DMS153 treated with DMSO at 0.1 percent for 48 hours (cell line): ENCODE measurements around the gene PRPSAP1.
A peak's percentile ranks its signal among the peaks of the same experiment; 100 is the strongest.
"Not testable (repeated sequence)": the region's sequence is repeated elsewhere in the genome, so short reads cannot be mapped to it uniquely, and the experiment has no call there.

Experiments used
- DNase-seq: peaks from one replicate; lab custom pipeline; 2025; ENCODE audit not compliant: unreplicated experiment; lab: John Stamatoyannopoulos, UW

Gene PRPSAP1

DNA sequence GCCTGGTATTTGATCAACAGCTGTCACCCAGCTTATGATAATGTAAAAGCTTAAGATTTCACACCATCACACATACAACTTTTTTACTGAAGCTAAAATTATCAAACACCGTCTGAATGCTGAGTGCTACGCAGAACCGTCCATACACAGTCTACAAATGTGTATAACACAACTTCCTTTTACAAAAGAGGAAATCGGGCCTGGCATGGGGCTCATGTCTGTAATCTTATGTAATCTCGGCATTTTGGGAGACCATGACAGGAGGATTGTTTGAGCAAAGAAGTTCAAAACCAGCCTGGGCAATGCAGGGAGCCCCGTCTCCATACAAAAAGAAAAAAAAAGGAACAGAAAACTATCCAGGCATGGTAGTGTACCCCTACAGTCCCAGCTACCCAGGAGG, 26.0 kb downstream of the PRPSAP1 start:
- no peak for DNase-seq

DNA sequence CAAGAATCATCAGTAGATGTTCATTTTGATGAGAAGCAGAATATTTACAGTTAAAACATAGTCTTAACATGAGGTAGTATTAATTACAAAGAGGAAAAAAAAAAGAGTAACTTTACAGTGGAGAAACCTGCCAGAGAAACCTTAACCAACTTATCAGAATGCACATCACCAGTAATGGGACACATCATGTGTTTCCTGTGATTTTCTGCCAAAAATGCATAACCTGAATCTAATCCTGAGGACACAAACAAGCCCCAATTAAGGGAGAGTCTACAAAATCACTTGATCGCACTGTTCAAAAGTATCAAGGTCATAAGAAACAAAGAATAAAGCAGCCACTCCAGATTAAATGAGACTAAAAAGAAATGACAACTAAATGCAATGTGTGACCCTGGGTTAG, 27.4 kb downstream of the PRPSAP1 start:
- DNase-seq, result no peak

DNA sequence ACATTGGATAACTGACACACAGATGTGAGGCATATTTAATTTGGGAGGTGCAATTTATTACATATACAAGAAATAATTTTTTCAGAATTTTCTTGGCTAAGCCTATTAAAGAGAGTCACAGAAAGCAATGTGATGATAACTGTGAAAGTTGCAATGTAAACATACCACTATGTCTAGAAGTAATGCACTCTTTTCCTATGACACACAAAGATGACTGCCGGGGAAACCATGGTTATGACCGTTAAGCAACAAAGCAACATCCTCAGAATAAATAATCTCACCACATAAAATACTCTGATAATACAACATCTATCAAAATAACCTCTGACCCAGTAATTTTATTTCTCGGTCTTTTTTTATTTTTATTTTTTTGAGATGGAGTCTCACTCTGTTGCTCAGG, 35.1 kb downstream of the PRPSAP1 start:
- no peak for DNase-seq

DNA sequence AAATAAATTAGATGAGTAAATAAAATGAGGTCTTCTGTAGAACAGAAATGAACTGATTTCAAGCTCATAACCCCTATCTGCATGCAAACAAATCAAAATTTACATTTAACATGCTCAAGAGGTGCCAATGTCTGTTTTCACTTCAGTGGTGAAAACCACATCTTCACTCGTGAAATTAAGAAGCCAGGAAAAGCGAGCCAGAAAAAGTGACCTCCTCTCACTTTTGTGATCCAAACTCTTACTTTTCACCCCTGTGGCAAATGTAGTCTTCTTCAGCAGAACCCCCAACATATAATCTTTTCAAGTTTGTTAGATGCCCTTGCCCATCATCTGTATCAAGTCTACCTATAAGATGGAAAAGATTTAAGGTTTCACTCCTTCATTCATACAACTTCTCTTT, 36.2 kb downstream of the PRPSAP1 start:
- no peak for DNase-seq

DNA sequence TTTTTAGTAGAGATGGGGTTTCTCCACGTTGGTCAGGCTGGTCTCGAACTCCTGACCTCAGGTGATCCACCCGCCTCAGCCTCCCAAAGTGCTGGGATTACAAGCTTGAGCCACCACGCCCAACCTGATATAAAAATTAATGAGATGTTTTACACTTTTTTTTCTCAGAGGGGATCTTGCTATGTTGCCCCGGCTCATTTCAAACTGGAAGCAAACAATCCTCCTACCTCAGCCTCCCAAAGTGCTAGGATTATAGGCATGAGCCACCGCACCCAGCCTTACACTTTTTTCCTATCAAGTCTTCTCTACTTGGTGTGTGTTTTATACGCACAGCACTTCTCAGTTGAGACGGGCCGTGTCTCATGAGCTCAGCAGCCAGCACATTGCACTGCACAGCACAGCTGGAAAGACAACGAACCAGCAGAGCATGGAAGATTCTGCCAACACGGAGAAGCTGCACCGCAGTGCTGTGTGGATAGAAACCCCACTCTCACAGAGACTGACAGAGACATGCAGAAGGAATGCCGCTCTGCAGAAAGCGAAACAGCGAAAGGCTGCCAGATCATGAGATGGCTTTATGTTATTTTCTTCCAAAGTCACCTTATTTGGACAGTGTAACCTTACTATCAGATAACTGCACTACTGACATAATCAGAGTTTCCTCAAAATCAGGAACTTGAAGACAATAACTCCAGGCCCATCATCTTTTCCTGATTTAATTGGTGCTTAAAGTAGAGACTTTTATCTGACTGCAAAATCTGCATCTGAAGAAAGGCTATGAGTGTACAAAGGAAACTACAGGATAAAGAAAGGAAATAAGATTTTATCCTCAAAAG, 39.1 kb downstream of the PRPSAP1 start:
- DNase-seq, result no peak

DNA sequence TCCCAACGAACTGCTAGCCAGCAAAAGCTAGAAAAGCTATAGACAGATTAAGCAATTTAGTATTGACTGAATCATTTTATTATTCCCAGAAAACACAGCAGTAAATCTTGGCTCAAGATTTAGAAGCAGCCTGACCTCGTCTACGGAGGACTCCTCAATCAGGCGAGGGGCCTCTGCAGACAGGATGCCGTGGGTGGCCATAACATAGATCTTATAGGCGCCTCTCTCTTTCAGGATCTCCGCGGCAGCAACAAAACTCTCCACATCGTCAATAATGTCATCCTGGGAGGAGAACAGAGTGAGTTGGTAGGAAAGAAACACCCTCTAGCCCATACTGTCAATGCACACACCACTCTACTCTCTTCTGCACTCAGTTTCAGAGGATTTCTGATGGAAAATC, 41.0 kb downstream of the PRPSAP1 start:
- no peak for DNase-seq

DNA sequence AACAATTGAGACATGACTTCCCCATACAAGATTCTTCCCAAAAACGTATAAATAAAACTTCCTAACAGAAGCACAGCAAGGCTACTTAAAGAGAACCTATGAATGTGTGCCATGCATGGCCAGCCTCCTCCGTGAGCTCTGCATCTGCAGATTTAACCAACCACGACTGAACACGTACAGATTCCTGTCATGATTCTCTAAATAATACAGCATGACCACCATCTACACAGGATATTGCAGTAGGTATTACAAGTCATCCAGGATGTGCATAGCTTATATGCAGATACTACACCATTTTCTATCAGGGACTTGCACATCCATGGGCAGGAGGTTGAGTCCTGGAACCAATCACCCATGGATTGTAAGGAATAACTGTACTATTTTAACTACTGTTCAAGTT, 44.3 kb downstream of the PRPSAP1 start:
- no peak for DNase-seq

DNA sequence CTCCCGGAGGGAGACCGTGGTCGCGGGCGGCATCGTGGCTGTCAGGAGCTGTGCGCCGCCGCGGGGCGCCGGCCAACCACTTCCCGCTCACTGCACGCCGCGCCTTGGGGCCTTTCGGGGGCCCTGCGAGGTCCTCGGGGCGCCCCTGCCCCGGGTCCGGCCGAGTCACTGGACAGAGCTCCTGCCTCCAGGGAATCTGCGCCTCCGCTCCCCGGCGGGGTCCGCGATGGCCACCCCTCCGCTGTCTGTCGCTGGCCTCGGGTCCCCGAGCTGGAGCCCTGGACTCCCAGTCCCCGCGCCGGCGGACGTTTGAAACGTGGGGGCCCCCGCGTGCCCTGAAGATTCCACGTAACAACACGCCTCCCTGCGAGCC, 45.8 kb downstream of the PRPSAP1 start, which contains the start of gene QRICH2:
Gene QRICH2 (minus strand): TSS at position 311 of the 373 bp plus-strand sequence. CDS start 278 bp downstream, at position 33.
- DNase-seq, result no peak

DNA sequence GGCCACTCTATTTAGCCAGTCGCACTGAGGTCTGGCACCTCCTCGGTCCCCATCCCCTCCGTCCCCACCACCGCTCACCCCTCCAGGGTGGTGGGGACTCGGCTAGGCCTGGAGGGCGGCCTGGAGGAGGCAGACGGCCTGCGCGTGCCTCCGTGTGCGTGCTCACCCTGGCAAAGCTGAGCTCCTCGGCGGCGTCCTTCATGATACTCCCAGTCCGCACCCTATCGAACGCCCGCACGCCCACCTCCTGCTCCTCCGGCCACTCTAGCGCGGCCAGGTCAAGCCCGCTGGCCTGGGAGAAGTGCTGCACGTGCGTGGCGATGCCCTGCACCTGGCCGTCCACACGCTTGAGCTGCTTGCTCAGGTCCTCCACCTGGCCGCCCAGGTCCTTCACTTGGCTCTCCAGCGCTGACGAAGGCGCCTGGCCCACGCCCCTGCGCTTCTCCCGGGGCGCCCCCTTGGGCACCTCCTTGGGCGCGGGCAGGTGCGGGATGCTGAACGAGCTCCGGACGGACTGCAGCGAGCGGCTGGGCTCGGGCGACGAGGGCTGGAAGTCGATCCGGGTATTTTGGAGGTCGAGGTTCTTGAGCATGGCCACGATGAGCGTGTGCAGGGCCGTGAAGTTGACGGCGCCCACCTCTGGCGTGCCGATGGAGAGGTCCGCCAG, 46.3 kb downstream of the PRPSAP1 start:
- no peak for DNase-seq

DNA sequence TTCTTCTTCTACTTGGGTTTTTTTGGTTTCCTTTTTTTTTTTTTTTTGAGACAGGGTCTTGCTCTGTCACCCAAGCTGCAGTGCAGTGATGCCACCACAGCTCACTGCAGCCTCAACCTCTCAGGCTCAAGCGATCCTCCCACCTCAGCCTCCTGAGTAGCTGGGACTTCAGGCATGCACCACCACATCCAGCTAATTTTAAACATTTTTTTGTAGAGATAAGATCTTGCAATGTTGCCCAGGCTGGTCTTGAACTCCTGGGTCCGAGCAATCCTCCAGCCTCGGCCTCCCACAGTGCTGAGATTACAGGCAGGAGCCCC, 48.6 kb downstream of the PRPSAP1 start:
- not testable (repeated sequence) for DNase-seq

DNA sequence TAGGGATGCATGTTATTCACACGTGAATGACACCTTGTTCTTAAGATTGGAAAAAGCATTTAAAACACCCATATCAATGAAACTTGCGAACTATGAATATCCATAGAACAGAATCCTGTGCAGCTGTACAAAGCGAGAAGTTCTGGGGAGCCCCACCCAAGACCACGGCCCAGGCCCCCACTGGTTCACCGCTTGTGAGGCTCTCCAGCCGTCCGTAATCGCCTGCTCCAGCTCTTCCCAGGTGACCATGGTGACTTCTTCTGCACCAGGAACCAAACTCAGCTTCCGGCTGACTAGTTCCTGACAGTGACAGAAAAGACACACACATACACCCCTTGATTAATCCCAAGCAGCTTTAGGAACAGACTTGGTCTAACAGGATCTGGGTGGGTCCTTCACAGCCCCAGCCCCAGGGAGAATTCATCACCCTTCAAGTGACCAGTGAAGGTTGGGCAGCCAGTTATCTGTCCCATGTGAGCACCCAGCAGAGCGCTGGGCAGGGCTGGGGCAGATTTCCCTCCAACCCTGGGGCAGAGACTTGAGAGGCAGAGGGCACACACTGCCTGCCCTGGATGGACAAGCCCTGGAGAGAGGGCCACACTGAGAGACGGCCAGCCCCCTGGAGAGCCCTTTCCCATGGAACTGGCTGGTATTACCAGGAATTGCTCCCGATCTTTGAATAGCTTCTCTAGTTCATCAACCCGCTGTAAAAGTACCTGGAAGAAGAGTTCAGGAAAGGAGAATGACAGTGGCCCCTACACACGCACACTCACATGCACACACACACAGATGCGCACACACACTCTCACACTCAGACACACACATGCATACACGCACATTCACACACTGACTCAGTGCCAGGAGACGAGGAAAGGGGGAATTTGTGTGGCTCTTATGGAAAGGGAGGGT, 49.2 kb downstream of the PRPSAP1 start:
- DNase-seq, result no peak

DNA sequence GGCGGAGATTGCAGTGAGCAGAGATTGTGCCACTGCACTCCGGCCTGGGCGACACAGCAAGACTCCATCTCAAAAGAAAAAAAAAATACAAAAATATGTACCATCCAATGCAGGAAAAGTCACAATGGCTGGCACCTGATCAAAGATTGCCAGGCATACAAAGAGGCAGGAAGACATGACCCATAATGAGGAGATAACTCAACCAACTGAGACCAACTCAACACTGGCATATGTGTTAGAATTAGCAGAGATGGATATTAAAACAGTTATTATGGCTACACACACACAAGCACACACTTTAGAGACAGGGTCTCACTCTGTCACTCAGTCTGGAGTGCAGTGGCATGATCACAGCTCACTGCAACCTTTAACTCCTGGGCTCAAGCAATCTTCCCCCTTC, 56.3 kb downstream of the PRPSAP1 start:
- no peak for DNase-seq

DNA sequence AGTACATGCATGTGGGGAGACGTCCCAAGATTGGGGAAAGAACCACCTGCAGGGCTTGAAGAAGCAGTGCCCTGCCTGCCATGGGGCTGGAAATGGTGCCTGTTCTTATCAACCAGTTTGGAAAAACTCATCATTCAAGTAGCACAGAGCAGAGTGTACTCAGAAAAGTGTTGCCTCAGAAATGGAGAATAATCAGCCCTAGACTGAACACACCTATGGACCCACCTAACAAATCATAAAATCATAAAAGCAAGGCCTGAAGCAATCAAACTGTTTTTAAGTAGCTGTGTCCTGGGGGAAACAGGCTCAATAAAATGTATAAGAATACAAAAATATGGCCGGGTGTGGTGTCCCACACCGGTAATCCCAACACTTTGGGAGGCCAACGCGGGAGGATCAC, 56.8 kb downstream of the PRPSAP1 start:
- DNase-seq, result no peak

DNA sequence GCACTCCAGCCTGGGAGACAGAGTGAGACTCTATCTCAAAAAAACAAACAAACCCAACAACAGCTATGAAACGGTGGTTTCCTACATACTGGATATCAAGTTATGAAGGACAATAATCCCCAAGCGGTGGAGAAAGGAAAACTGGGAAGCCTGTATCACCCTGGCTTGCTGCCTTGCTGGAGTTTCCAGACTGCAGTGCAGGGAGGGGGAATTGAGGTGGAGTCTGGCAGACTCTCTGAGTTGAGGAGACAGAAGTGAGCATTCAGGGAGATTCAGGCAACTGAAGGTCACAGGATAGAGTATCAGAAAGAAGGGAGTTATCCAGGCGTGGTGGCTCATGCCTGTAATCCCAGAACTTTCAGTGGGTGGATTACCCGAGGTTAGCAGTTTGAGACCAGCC, 57.5 kb downstream of the PRPSAP1 start:
- DNase-seq, result no peak

DNA sequence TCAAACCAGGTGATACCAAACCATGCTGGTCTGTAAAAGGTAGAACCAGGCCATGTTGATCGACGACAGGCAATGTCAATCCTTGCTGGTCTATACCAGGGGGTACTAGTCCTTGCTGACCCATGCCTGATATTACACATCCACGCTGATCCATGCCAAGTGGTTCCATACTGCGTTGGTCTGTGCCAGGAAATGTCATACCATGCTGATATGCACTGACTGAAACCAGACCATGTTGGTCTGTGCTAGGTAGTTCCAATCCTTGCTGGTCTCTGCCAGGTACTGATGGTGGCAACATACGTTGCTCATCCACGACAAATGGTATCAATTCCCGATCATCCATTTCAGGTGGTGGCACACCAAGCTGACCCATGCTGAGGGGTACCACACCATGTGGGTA, 60.6 kb downstream of the PRPSAP1 start:
- no peak for DNase-seq

DNA sequence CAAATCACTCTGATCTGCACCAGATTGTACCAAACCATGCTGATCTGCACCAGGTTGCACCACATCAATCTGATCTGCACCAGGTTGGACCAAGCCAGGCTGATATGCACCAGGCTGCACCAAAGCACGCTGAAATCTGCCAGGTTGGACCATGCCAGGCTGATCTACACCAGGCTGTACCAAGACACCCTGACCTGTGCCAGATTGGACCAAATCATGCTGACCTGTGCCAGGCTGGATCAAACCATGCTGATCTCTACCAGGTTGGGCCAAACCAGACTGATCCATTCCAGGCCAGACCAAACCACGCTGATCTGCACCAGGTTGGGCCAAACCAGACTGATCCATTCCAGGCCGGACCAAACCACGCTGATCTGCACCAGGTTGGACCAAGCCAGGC, 61.1 kb downstream of the PRPSAP1 start:
- no peak for DNase-seq

DNA sequence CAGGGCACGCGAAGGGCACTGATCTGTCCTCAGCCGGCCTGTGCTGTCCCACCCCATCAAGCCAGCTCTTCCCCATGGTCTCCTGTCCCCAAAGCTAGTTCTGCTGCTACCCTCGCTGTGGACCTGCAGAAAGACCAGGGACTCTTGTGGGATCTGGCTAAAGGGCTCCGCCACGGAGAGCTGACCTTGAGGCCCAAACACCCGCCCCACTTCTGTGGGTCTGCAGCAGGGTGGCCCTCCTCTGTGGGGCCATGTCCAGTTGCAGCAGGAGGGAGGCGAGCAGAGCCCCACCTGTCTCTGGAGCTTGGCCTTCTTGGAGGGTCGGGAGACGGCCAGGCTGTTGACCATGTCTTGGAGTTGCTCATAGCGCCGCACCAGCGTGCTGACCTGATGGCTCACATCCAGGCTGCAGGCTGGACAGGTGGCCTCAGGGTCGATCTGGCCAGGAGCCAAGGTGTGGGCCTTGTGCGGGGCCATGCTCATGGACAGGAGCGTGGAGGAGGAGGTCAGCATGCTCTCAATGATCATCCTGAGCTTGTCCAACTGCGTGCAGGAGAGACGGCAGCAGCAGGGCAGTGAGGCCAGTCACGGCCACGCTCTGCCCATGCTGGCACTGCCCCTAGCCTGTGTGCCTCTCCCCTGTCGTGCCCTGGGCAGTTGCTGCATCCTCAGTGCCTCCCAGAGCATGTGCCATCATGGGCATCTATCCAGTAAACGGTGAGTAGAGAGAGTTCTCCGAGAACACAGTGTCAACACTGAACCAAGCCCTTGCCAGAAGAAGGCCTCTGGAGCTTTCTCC, 71.9 kb downstream of the PRPSAP1 start:
- no peak for DNase-seq

DNA sequence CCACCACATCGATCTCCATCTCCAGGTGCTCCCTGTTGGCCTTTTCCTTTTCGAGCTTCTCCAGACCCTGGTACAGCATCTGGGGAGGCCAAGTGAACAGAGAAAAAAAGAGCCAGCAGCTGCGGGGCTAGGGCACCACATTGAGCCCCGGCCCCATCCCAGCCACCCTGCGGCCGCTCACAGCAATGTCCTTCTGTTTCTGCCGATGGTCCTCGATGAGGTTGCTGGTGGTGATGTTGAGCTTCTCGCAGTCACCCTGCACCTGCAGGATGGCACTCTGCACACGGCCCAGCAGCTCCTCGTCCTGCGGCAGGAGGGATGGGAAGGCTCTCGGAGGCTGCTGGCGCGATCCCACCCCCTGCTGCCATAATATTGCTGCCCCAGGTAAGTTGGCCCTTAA, 73.1 kb downstream of the PRPSAP1 start:
- DNase-seq, result no peak

DNA sequence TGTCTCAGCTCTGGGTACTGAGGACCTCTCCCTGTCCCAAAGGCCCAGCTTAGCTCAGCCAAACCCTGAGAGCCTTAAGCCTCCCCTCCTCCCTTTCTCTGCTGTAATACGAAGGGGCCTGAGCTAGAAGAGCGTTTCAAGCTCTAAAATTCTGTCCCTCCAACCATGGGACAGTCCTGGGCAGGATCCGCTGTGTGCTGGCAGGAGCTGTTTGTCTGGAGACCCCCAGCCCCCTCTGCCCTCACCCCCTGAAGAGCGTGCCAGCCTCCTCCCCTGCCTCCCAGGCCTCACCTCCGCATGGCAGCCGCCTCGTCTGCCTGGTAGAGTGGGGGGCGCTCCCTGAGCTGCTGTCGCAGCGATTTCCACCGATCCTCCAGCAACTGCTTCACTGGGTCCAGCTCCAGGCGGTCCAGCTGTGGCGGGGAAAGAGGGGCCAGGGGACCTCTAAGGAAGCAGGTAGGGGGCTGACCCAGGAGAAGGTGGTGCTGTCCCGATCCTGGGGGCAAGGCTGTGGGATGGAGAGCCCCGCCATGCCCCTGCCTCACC, 73.9 kb downstream of the PRPSAP1 start:
- no peak for DNase-seq

DNA sequence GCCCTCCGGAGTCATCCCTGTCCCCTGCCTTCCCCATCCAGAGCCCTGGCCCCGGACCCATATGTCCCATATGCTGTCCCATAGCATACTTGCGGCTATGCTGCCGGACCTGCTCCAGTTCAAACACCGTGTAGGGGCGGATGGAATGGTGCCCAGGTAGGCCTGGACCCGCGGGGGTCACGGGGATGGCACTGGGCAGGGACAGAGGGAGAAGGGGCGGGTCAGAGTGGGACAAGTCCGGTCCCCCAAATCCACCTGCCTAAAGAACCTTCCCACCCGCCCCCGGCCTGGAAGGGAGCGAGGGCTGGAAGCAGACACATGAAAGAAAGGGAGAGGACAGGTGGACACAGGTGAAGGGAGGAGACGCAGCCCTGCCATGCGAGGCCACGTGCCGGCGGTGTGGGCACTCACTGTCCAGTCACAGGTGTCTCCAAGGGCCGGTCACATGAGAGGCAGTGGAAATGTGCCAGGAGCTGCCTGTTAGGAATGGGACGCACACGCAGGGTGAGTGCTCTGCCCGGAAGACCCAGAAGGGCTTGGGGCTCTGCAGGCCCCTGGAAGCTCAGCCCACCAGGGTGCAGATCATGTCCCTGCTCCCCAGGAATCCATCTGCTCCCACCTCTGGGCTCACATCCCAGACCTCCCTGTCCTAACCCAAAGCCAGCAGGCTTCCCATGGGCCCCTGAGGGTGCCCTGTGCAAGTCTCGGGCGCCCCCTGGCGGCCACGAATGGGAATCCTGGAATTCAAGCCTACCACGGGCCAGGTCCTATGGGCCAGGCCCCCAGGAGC, 74.6 kb downstream of the PRPSAP1 start:
- DNase-seq, result peak; percentile 39
